Fibroblast of upper back skin (primary cell): ENCODE measurements around the gene NPHP1.
A peak's percentile ranks its signal among the peaks of the same experiment; 100 is the strongest.
"Not testable (repeated sequence)": the region's sequence is repeated elsewhere in the genome, so short reads cannot be mapped to it uniquely, and the experiment has no call there.

Source experiments
- DNase-seq: peaks from one replicate; pipeline ENCODE4 v3.0.0-alpha.2; 2013

The NPHP1 gene

DNA sequence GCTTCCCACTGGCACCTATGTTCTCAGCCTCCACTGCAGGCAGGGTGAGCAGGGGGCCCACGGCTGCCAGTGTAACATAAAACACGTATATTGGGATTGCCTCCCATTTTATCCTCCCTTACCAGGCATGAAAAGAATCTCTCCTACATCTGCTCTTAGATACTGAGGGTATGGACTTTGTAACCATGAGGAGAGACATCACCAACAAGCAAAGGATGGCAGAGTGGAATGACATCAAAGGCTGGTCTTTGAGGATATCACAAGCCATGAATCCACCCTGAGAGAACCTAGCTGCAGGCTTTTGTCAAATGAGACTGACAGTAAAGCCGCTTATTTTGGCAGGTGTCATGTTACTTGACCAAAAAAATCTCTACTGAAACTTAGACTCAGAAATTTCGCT, 7.4 kb downstream of the NPHP1 start:
- DNase-seq = no peak

DNA sequence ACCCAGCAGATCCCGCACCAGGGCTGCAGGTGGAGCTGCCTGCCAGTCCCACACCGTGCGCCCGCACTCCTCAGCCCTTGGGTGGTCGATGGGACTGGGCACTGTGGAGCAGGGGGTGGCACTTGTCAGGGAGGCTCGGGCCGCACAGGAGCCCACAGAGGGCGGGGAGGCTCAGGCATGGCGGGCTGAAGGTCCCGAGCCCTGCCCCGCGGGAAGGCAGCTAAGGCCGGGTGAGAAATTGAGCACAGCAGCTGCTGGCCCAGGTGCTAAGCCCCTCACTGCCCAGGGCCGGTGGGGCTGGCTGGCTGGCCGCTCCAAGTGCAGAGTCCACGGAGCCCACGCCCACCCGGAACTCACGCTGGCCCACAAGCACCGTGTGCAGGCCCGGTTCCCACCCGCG, 14.6 kb downstream of the NPHP1 start:
- DNase-seq = not testable (repeated sequence)

GRCh38 chr2:110182449-110182848, 22.4 kb downstream of the NPHP1 start:
- DNase-seq = no peak

GRCh38 chr2:110180036-110180435, 24.8 kb downstream of the NPHP1 start:
- DNase-seq = no peak

DNA sequence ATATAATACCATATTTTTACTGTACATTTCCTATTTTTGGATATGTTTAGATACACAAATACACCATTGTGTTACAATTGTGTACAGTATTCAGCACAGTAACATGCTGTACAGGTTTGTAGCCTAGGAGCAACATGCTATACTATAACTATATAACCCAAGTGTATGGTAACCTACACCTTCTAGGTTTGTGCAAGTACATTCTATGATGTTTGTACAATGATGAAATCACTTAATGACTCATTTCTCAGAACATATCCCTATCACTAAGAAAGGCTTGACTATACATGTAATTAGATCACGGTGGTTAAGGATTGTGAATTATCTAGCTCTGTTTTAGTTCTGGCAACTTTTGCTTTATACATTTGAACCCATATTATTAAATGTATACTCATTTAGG, 31.3 kb downstream of the NPHP1 start:
- DNase-seq = peak; percentile 32

DNA sequence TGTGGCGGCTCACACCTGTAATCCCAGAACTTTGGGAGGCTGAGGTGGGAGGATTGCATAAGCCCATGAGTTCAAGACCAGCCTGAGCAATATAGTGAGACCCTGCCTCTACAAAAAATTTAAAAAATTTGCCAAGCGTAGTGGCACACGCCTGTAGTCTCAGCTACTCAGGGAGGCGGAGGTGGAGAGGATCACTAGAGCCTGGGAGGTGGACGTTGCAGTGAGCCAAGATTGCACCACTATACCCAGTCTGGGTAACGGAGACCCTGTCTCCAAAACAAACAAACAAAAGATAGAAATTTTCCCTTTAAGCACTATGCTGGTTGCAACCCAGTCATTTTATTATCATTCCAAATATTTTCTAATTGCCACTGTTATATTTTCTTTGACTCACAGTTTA, 32.3 kb downstream of the NPHP1 start:
- DNase-seq = no peak

DNA sequence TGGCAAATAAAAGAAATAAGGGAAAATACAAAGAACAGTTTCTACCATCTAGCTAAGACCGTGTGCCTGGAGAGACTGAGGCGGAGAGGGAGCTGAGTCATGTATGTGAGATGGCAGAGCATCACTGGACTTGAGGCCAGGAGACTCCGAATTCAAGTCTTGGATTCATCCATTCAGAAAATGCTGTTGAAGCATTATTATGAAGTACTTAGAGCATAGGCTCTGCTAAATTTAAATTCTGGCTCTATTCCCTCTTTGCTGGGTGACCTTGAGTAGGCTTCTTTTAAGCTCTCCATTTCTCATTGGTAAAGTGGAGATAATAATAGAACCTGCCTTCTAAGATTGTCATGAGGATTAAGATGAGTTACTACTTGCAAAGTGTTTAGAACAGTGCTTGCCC, 34.7 kb downstream of the NPHP1 start:
- DNase-seq = no peak

- DNase-seq = peak; percentile 62
These were observed 37.4 kb downstream of the NPHP1 start for GRCh38 chr2:110167326-110168000.

DNA sequence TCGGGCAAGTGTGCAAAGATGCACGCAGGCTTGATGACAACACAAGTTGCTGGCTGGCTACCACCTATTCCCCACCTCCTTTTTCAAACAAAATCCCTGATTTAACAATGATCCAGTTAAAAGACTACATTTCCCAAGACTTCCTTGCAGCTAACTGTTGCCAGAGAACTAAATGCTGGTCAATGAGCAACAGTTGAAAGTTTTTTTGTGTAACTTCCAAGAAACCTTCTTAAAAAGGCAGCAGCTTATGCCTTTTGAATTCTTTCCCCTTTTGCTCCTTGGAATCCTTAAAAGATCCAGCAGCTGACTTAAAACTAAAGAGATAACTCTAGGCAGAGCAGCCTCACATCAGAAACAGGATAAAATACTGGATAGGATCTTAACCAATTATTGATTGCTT, 38.5 kb downstream of the NPHP1 start:
- peak; percentile 20 for DNase-seq

GRCh38 chr2:110157153-110157793, 47.5 kb downstream of the NPHP1 start:
- peak; percentile 69 for DNase-seq

- DNase-seq = not testable (repeated sequence)
These were observed 50.0 kb downstream of the NPHP1 start for GRCh38 chr2:110154828-110155227.

DNA sequence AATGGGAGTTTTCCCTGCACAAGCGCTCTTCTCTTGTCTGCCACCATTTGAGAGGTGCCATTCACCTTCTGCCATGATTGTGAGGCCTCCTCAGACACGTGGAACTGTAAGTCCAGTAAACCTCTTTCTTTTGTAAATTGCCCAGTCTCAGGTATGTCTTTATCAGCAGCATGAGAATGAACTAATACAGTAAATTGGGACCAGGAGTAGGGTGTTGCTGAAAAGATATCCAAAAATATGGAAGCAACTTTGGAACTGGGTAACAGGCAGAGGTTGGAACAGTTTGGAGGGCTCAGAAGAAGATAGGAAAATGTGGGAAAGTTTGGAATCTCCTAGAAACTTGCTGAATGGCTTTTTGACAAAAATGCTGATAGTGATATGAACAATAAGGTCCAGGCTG, 50.6 kb downstream of the NPHP1 start:
- not testable (repeated sequence) for DNase-seq

GRCh38 chr2:110153416-110153815, 51.4 kb downstream of the NPHP1 start:
- peak; percentile 23 for DNase-seq

DNA sequence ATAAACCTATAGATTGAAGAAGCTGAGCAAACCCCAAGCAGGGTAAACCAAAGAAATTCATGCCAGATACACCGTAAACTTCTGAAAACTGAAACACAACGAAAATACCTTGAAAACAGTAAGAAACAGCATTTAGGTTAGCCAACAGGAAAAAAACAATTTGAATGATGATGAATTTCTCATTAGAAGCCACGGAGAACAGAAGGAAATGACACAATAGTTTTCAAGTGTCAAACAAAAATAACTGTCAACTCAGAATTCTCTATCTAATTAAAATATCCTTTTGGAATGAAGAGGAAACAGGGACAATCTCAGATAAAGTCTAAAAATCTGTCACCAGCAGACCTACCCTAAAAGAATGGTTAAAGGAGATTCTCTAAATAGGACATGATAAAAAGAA, 51.9 kb downstream of the NPHP1 start:
- no peak for DNase-seq

GRCh38 chr2:110149330-110150220, 55.2 kb downstream of the NPHP1 start:
- peak; percentile 74 for DNase-seq

DNA sequence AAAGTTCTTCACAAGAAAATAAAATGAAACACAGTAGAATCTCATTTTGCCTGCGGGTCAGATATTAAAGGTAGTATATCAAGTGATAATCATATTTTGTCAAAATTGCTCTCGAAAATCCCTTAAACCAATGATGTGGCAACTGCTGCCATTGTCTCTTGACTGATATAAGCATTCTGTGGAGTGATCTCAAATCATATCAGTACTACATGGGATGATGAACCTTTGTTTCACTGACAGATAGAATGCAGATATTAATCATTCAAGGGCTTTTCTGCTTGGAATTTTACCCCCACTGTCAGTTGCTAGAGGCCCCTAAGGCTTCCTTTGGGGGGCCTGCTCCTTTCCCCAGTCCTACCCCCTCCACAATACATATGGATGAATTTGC, 57.9 kb downstream of the NPHP1 start:
- DNase-seq = no peak

DNA sequence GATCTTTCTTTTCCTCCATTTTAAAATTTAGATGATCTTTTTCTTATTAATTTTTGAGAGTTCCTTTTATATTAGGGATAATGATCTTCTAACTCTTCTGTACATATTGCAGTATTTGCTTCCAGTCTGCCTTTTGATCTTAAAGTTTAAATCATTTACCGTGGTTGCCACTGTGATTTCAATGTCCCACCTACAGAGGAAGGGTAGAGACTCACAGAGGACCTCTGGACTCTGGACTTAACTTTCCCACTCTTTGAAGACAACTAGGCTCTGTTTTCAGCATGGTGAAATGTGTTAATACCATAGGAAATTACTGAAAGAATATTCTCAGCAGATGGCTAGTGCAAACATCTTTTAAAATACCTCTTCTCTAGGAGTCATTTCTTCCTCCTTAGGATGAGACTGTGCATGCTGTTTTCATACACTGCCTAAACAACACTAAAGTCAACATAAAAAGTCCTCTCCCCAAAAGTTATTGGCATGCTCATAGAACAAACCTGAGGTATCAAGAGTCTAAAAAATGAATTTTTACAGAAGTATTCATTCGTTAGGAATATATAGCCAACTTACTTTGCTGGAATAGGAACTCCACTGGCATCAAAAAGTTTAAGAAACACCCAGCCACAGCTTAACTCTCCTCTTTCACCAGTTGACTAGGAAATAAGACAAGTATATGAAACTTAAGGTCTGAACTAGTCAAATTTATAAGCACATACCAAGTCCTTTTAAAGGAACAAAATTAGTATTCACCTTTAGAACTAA, 58.4 kb downstream of the NPHP1 start:
- no peak for DNase-seq

DNA sequence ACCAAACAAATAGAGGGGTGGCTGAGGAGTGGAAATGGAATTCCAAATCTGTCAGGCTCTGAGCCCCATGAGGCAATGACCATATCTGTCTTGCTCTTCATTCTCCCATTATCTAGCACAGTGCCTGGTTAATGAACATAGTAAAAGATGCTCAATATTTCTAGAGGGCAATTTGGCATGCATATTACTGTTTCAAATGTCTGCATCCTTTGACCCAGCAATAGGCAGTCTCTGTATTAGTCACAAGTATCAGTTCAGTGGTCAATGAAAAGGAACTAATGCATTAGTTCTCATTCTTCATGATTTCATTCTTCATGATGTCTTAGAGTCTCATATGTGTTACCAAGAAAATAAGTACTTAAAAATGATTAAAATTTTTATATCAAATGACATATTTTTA, 60.8 kb downstream of the NPHP1 start:
- no peak for DNase-seq

- DNase-seq = no peak
These were observed 64.4 kb downstream of the NPHP1 start for GRCh38 chr2:110140401-110140800.

DNA sequence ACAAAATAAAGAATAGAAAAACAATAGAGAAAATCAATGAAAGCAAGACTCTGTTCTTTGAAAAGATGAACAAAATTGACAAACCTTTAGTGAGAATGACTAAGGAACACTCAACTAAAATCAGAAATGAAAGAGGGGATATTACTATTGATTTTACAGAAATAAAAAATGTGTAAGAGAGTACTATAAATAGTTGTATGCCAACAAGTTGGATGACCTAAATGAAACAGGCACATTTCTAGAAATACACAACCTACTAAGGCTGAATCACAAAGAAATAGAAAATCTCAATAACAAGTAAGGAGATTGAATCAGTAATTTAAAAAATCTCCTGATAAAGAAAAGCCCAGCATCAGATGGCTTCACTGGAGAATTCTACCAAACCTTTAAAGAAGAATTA, 70.8 kb downstream of the NPHP1 start:
- DNase-seq = no peak

DNA sequence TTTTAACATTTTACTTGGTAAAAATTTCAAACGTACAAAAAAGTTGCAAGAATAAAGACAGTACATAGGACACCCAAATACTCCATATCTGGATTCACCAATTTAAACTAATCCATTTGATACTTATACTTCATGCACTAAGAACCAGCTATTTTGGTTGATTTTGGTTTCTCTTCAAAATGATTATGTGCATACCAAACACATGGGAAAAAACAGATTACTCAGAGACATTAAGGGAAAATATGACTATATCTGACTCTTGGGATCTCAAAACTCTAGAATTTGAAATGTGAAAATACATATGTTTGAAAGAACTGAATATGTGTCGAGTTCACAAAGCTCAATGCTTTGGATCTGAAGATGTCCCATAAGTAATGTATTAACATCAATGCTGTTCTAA, 73.6 kb downstream of the NPHP1 start:
- DNase-seq = no peak

GRCh38 chr2:110130757-110131156, 74.1 kb downstream of the NPHP1 start:
- DNase-seq = no peak

- DNase-seq = no peak
These were observed 77.9 kb downstream of the NPHP1 start for GRCh38 chr2:110126906-110127305.
